Common myeloid progenitor, CD34-positive (primary cell): ENCODE measurements around the gene TRIP10.

Source experiments
- CTCF ChIA-PET: fragments of 350-600 bp; sonication (Branson Sonifier 250); formaldehyde crosslinking; loops from one replicate; lab custom pipeline; 2021; ENCODE audit warnings: antibody characterized with exemption; lab: Charles Lee
- POLR2A ChIA-PET: fragments of 350-600 bp; sonication (Branson Sonifier 250); formaldehyde crosslinking; loops from one replicate; lab custom pipeline; 2021; ENCODE audit warnings: antibody characterized with exemption; lab: Charles Lee
- DNase-seq, 3 donors: peaks; one replicate each; pipeline versions ENCODE4 v3.0.0 to v3.0.0-alpha.2; 2013
- H3K27ac ChIP-seq, 2 experiments: 1 replicate in 1 of 2; 2 replicates in 1 of 2; pipeline ENCODE4 v1.7.0; 2013; ENCODE audit warnings: inconsistent platforms in 2 of 2, low read length in 2 of 2, mild to moderate bottlenecking in 2 of 2, low read depth in 1 of 2, moderate library complexity in 1 of 2; ENCODE audit not compliant: severe bottlenecking in 2 of 2, insufficient read depth in 1 of 2, poor library complexity in 1 of 2
- H3K27me3 ChIP-seq, 5 experiments: replicated peaks in 2 of 5; 1 replicate in 3 of 5; 2 replicates in 2 of 5; pipeline versions ENCODE4 v1.6.1 to v1.7.0; 2013; ENCODE audit warnings: low read length in 4 of 5, mild to moderate bottlenecking in 2 of 5, moderate library complexity in 2 of 5, inconsistent platforms in 1 of 5; ENCODE audit not compliant: insufficient read depth in 5 of 5, control insufficient read depth in 4 of 5
- H3K36me3 ChIP-seq, 4 experiments: 1 replicate in 2 of 4; 2 replicates in 2 of 4; pipeline versions ENCODE4 v1.6.1 to v1.7.0; 2013; ENCODE audit warnings: low read length in 3 of 4, control low read depth in 1 of 4, mild to moderate bottlenecking in 1 of 4; ENCODE audit not compliant: control insufficient read depth in 4 of 4, insufficient read depth in 4 of 4
- H3K4me1 ChIP-seq, 4 experiments: 1 replicate in 3 of 4; 2 replicates in 1 of 4; pipeline versions ENCODE4 v1.6.1 to v1.7.1; 2013; ENCODE audit warnings: low read length in 3 of 4, mild to moderate bottlenecking in 3 of 4, control low read depth in 1 of 4, inconsistent platforms in 1 of 4, moderate library complexity in 1 of 4; ENCODE audit not compliant: control insufficient read depth in 4 of 4, insufficient read depth in 4 of 4; ENCODE audit errors: control extremely low read depth in 1 of 4
- H3K4me3 ChIP-seq, 7 experiments: 1 replicate in 4 of 7; 2 replicates in 3 of 7; pipeline versions ENCODE4 v1.5.1 to v1.7.0; 2013; ENCODE audit warnings: mild to moderate bottlenecking in 7 of 7, low read length in 6 of 7, moderate library complexity in 6 of 7, inconsistent platforms in 2 of 7, low read depth in 2 of 7, control low read depth in 1 of 7; ENCODE audit not compliant: insufficient read depth in 4 of 7, control insufficient read depth in 1 of 7; ENCODE audit errors: extremely low read depth in 1 of 7
- H3K9me3 ChIP-seq, 5 experiments: 1 replicate in 4 of 5; 2 replicates in 1 of 5; pipeline versions ENCODE4 v1.6.1 to v1.7.1; 2013; ENCODE audit warnings: low read length in 4 of 5, mild to moderate bottlenecking in 2 of 5, inconsistent platforms in 1 of 5, low read depth in 1 of 5, moderate library complexity in 1 of 5; ENCODE audit not compliant: control insufficient read depth in 4 of 5, insufficient read depth in 2 of 5; ENCODE audit errors: control extremely low read depth in 1 of 5
- WGBS: methylation state at CpG from one replicate; pipeline ENCODE4 v1.1.5; 2013; ENCODE audit not compliant: insufficient coverage; 5-methylcytosine and 5-hydroxymethylcytosine counted together

Gene TRIP10

DNA sequence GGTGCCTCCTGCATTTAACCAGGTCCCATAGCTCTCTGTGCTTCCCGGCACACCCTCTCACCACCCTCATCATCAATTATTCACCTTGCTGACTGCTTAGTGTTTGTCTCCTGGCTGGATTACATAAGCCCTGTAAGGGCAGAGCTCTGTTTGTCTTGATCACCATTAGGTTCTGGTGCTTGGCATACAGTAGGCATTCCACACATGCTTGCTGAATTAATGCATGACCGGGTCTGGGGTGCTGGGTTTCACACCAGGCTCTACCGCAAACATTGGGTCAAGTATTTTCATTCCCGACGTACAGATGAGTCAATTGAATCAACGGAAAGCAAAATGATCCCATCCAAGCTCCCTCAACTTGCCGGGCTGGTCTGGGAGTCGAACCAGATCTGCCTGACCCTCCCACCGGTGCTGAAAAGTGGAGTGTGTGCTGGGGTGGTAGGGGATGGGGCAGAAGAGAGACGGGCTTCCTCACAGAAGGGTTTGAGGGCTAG is 61.6 kb downstream of the TRIP10 start:
- DNase-seq = no peak
- POLR2A ChIA-PET = interaction anchor here (0.6 to 5.2 kb wide), 5 partner anchors 10 to 80 kb away, joined by 3 to 65 read pairs (median 3); partner anchors contain the start of gene VAV1

More for the DNA sequence above, 61.6 kb downstream of the TRIP10 start:
- WGBS = 33% methylated on average over 8 of the region's 10 CpGs
- Histone ChIP-seq H3K27me3 (no peaks in the 10 kb centered on the region), H3K4me1 (peaks cover 3 to 48% (median 41%) of the 10 kb centered on the region in 4 experiments), H3K9me3 (no peaks in the 10 kb centered on the region), H3K27ac (peak overlapping the region; percentile 72 to 87), H3K36me3 (peaks cover 0 to 13% (median 2%) of the 10 kb centered on the region in 4 experiments), H3K4me3 (peak overlapping the region in 6 of 7 experiments; percentile 15 to 64 (median 53))
- CTCF ChIA-PET = interaction anchor here (0.5 to 5.8 kb wide), 10 partner anchors 10 to 296 kb away, joined by 3 to 92 read pairs (median 7); partner anchors contain the start of genes SH2D3A and VAV1
